Vagina (tissue), 2 donors: ENCODE results near the gene CAPN2.

ENCODE experiments used
- POLR2A ChIP-seq, 2 donors: fragments of 450-650 bp; IDR thresholded peaks; one replicate each; pipeline ENCODE4 v1.6.1; 2017; ENCODE audit warnings: antibody characterized with exemption in 2 of 2, mild to moderate bottlenecking in 2 of 2, moderate library complexity in 2 of 2
- POLR2AphosphoS5 ChIP-seq, 2 donors: sonication (generic); formaldehyde crosslinking; IDR thresholded peaks; one replicate each; pipeline ENCODE4 v1.9.0; 2017; ENCODE audit warnings: antibody characterized with exemption in 2 of 2, mild to moderate bottlenecking in 2 of 2, low read depth in 1 of 2; ENCODE audit not compliant: insufficient read depth in 1 of 2

GRCh38 chr1:223796210-223796609, 83.9 kb downstream of the CAPN2 start:
- TF ChIP-seq POLR2AphosphoS5 (IDR thresholded peaks at IDR 0.05; ENCODE audit: insufficient read depth in 1 of 2, low read depth in 1 of 2) (no peak), POLR2A (IDR thresholded peaks at IDR 0.05) (no peak)
